ENCODE results near the gene C2orf72. TPM values are rescaled to one million over a fixed set of nuclear protein-coding genes. Genes with fewer than 3 reads are reported as not detected.

The C2orf72 gene
- total RNA-seq, 4 donors from 2014 or later: 0.55 TPM; not detected in 3

GRCh38 chr2:231007286-231008098 is 29.8 kb upstream of the C2orf72 start:
- DNase-seq: no peak
- intact Hi-C loops (cut with DNase I; ENCODE audit: low total_unique reads): no loop called here
- TF ChIP-seq CTCF (IDR thresholded peaks at IDR 0.05) (no peak), POLR2A (IDR thresholded peaks at IDR 0.05) (no peak)
- Histone ChIP-seq H3K4me3 (no peak overlapping the region), H3K36me3 (no peaks in the 10 kb centered on the region), H3K27ac (no peak overlapping the region), H3K4me1 (no peaks in the 10 kb centered on the region), H3K9me3 (no peaks in the 10 kb centered on the region), H3K27me3 (no peaks in the 10 kb centered on the region)

- DNase-seq: no peak
- no peaks in the 10 kb centered on the region for H3K36me3 ChIP-seq
- H3K4me1 ChIP-seq: no peaks in the 10 kb centered on the region
- no peak for TF ChIP-seq POLR2A (IDR thresholded peaks at IDR 0.05)
- intact Hi-C loops (cut with DNase I; ENCODE audit: low total_unique reads): no loop called here
- H3K27me3 ChIP-seq: no peaks in the 10 kb centered on the region
- no peak overlapping the region for H3K27ac ChIP-seq
- no peak overlapping the region for H3K4me3 ChIP-seq
- H3K9me3 ChIP-seq: no peaks in the 10 kb centered on the region
These were observed 29.2 kb upstream of the C2orf72 start for GRCh38 chr2:231008131-231008530.

- no peak for DNase-seq
- no peaks in the 10 kb centered on the region for H3K4me1 ChIP-seq
- no peak overlapping the region for H3K4me3 ChIP-seq
- no peaks in the 10 kb centered on the region for H3K27me3 ChIP-seq
- intact Hi-C loops (cut with DNase I; ENCODE audit: low total_unique reads): no loop called here
- H3K27ac ChIP-seq: no peak overlapping the region
- no peaks in the 10 kb centered on the region for H3K9me3 ChIP-seq
- TF ChIP-seq POLR2A (IDR thresholded peaks at IDR 0.05): no peak
- no peak for TF ChIP-seq CTCF (IDR thresholded peaks at IDR 0.05)
- no peaks in the 10 kb centered on the region for H3K36me3 ChIP-seq
These were observed 27.9 kb upstream of the C2orf72 start for GRCh38 chr2:231009236-231009919.

GRCh38 chr2:231010201-231010730 is 27.1 kb upstream of the C2orf72 start:
- no peak for DNase-seq
- no peaks in the 10 kb centered on the region for H3K9me3 ChIP-seq
- TF ChIP-seq CTCF (IDR thresholded peaks at IDR 0.05) (no peak), POLR2A (IDR thresholded peaks at IDR 0.05) (no peak)
- H3K4me1 ChIP-seq: no peaks in the 10 kb centered on the region
- H3K4me3 ChIP-seq: no peak overlapping the region
- no peak overlapping the region for H3K27ac ChIP-seq
- intact Hi-C loops (cut with DNase I; ENCODE audit: low total_unique reads): no loop called here
- no peaks in the 10 kb centered on the region for H3K36me3 ChIP-seq
- no peaks in the 10 kb centered on the region for H3K27me3 ChIP-seq

- H3K36me3 ChIP-seq: no peaks in the 10 kb centered on the region
- H3K4me3 ChIP-seq: no peak overlapping the region
- no peak for TF ChIP-seq POLR2A (IDR thresholded peaks at IDR 0.05)
- H3K27ac ChIP-seq: no peak overlapping the region
- H3K4me1 ChIP-seq: no peaks in the 10 kb centered on the region
- no peaks in the 10 kb centered on the region for H3K9me3 ChIP-seq
- DNase-seq: no peak
- intact Hi-C loops (cut with DNase I; ENCODE audit: low total_unique reads): no loop called here
- H3K27me3 ChIP-seq: no peaks in the 10 kb centered on the region
These were observed 25.8 kb upstream of the C2orf72 start for GRCh38 chr2:231011526-231011925.

- Histone ChIP-seq H3K27ac (no peak overlapping the region), H3K4me1 (no peaks in the 10 kb centered on the region), H3K36me3 (no peaks in the 10 kb centered on the region), H3K4me3 (no peak overlapping the region), H3K27me3 (no peaks in the 10 kb centered on the region), H3K9me3 (no peaks in the 10 kb centered on the region)
- intact Hi-C loops (cut with DNase I; ENCODE audit: low total_unique reads): no loop called here
- DNase-seq: no peak
- no peak for TF ChIP-seq POLR2A (IDR thresholded peaks at IDR 0.05)
- no peak for TF ChIP-seq CTCF (IDR thresholded peaks at IDR 0.05)
These were observed 24.9 kb upstream of the C2orf72 start for GRCh38 chr2:231012463-231012862.

All from uterus (tissue), 4 donors.